SU-DHL-6 (cell line): ENCODE measurements around the gene ATL2.

Experiments used
- CTCF ChIP-seq: fragments of 200-600 bp; sonication (generic); IDR thresholded peaks from one replicate; pipeline ENCODE4 v1.5.1; 2017; ENCODE audit warnings: antibody characterized with exemption, mild to moderate bottlenecking, low read length, moderate library complexity; ENCODE audit not compliant: insufficient read depth, poor library complexity, severe bottlenecking
- EZH2phosphoT487 ChIP-seq: fragments of 200-600 bp; sonication (generic), shearing (Covaris generic); conservative IDR thresholded peaks from 2 replicates; pipeline ENCODE4 v1.6.1; 2018; ENCODE audit warnings: mild to moderate bottlenecking, antibody characterized with exemption, low read length, moderate library complexity, mixed read lengths

- no peak for TF ChIP-seq CTCF
- TF ChIP-seq EZH2phosphoT487: no peak
Observed at GRCh38 chr2:38277245-38278116, 99.6 kb downstream of the ATL2 start.
